Heart left ventricle (tissue), 16 donors: Measurements from ENCODE around the gene SERPINB10. TPM values are rescaled to one million over a fixed set of nuclear protein-coding genes. Genes with fewer than 3 reads are reported as not detected.
A peak's percentile ranks its signal among the peaks of the same experiment; 100 is the strongest.

Experiments used
- ATAC-seq, 4 donors: fragments of 200-7000 bp; cut with Tn5 transposase; one replicate each; pipeline ENCODE4 v1.9.1; 2020 to 2022; ENCODE audit warnings: moderate library complexity in 4 of 4, mild to moderate bottlenecking in 3 of 4, moderate number of reproducible peaks in 1 of 4
- DNase-seq, 5 donors: peaks; one replicate each; pipeline ENCODE4 v3.0.0-alpha.2; 2020
- H3K27ac ChIP-seq, 12 donors: fragments of 200-600 bp; sonication (generic) in 4 of 12; one replicate each; pipeline versions ENCODE4 v1.5.0 to v1.8.0; 2016 to 2022; ENCODE audit warnings: mild to moderate bottlenecking in 2 of 12
- H3K27me3 ChIP-seq, 9 donors: fragments of 200-600 bp; sonication (generic) in 2 of 9; one replicate each; pipeline versions ENCODE4 v1.5.1 to v1.8.0; 2016 to 2022; ENCODE audit warnings: mild to moderate bottlenecking in 3 of 9
- H3K36me3 ChIP-seq, 9 donors: fragments of 200-600 bp; sonication (generic) in 2 of 9; one replicate each; pipeline versions ENCODE4 v1.5.0 to v1.8.0; 2018 to 2022; ENCODE audit warnings: mild to moderate bottlenecking in 2 of 9
- H3K4me1 ChIP-seq, 12 donors: fragments of 200-600 bp; sonication (generic) in 4 of 12; one replicate each; pipeline versions ENCODE4 v1.5.0 to v1.8.0; 2016 to 2022; ENCODE audit warnings: mild to moderate bottlenecking in 3 of 12
- H3K4me3 ChIP-seq, 12 donors: fragments of 200-600 bp; sonication (generic) in 4 of 12; one replicate each; pipeline versions ENCODE4 v1.5.0 to v1.8.0; 2017 to 2022; ENCODE audit warnings: mild to moderate bottlenecking in 9 of 12, moderate library complexity in 4 of 12
- H3K9me3 ChIP-seq, 12 donors: fragments of 200-600 bp; sonication (generic) in 4 of 12; one replicate each; pipeline versions ENCODE4 v1.5.0 to v1.8.0; 2016 to 2022; ENCODE audit warnings: mild to moderate bottlenecking in 1 of 12
- POLR2A ChIP-seq, 2 donors: fragments of 450-650 bp; IDR thresholded peaks; one replicate each; pipeline ENCODE4 v1.6.1; 2017; ENCODE audit warnings: antibody characterized with exemption in 2 of 2, mild to moderate bottlenecking in 2 of 2, moderate library complexity in 2 of 2
- WGBS, 4 donors: extraction: QIAGEN DNeasy Blood & Tissue Kit in 2 of 4; methylation state at CpG; one replicate each; pipeline versions ENCODE4 v1.1.5 to v1.1.7; 2013 to 2018; 5-methylcytosine and 5-hydroxymethylcytosine counted together
- intact Hi-C, 10 donors: fragments of 100-400 bp; cut with DNase I; formaldehyde crosslinking; loops; one replicate each; pipeline versions ENCODE4 v1.11.1 to v1.14.2; 2022
- polyA plus RNA-seq, 2 donors: library from polyadenylated mRNA; stranded (reverse); fragments of 200-250 nt; gene quantifications; one replicate each; pipeline ENCODE4 v1.2.3, GENCODE V29; 2013
- total RNA-seq, 9 donors: library from RNA; depleted of rRNA in 2 of 9; stranded (reverse); fragments of >200 nt in 2 of 9; fragmentation: NEBNext Ultra II Directional in 3 of 9; extraction: Animal tissue kit (Norgen Biotek cat#: 25700) in 3 of 9; gene quantifications; one replicate each; pipeline versions ENCODE4 v1.1.0 to v1.2.4, GENCODE V29; 2016 to 2023
- TF ChIP-seq, protein P1 (sequence below), 12 donors: fragments of 200-600 bp; sonication (generic) in 4 of 12; IDR thresholded peaks; one replicate each; pipeline versions ENCODE4 v1.5.0 to v1.8.0; 2018 to 2022; ENCODE audit warnings: antibody characterized with exemption in 12 of 12, mild to moderate bottlenecking in 5 of 12
- donor health status: ischemic (EF 13 %, LVEDD 7.1; RV severe dilation, severe dysfunction).
- donor health status: healthy with polysubstance abuse.
- donor health status: DM: no; HTN: yes; CAD: no.
- donor health status: DM: no; HTN: no; CAD: no.
- donor health status: ischemic (EF 25% LVEDD 6.9; RV normal size, moderate dysfunction).
- donor health status: ischemic (EF 25% LVEDD 5.7; RV mildly dilated, moderate dysfunction).
- donor health status: healthy.
- donor health status: DM: yes; HTN: yes; CAD: no.
- donor health status: ischemic (EF 35%, LVEDD 5.7; RV mildly dilated, moderate dysfunction).
- donor health status: nonischemic (EF 11% LVEDD 7.7; RV severe dilation, severe dysfunction).
- donor health status: DM: yes; HTN: yes; CAD: no.
- donor health status: PGD.
- donor health status: ischemic (EF 29% LVEDD 5.4; RV normal size, mild dysfunction).
- donor health status: nonischemic (EF 23%, LVEDD 6.1; RV moderate dilation, normal function).

The SERPINB10 gene
- total and polyA plus RNA-seq, 11 donors = 0.20 TPM; not detected in 10

DNA sequence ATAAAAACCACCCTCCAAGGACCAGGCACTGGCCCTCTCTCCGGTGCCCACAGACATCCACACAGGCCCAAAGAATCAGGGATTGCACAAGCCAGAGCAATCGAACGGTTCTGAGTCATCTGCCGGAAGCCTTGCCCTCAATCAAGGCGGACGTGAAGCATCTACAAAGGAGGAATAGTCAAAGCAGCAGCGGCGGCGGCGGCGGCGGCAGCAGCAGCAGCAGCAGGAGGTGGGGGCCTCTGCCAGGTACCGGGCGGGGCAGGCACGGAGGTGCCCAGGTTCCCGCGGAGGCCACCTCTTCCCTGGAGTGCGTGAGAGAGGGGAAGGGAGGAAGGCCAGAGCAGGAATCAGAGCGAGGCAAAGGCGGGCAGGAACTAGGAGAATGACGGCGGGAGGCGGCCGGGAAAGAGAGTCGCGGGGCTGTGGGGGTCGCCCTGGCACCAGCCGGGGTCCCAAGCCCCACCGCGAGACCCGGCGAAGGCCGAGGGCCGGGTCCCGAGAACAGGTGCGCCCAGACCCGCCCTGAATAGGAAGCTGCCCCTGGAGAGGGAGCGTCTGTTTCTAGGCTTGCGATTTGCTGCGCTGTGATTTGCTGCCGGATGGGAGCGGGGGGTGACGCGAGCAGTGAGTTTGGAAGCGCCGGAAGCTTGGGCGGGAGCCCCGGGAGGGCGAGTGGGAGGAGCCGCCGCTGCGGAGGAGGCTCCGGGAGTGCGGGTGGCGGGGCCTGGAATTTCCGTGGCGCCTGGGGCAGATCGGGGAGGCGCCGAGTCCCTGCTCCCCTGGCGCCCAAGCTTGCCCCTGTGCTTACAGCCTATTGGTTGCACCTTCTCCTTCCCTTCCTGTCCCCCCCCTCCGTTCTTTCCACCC, 62.4 kb downstream of the SERPINB10 start, which contains the start of gene SERPINB8:
Gene SERPINB8, plus strand, starts transcription at position 140 of the 867 bp plus-strand sequence. CDS start 8,228 bp downstream, outside the sequence.
- Histone ChIP-seq H3K27ac (peak within 1 kb of the TSS; percentile 58 to 98 (median 93)), H3K27me3 (no peaks in the 10 kb centered on the region), H3K4me3 (peak within 1 kb of the TSS; percentile 53 to 98 (median 84)), H3K4me1 (peaks cover 0 to 31% (median 9%) of the 10 kb centered on the region in 12 donors), H3K9me3 (no peaks in the 10 kb centered on the region), H3K36me3 (no peaks in the 10 kb centered on the region)
- DNase-seq (peak; percentile 94 to 96 (median 95)), ATAC-seq (peak; percentile 96 to 99 (median 98))
- intact Hi-C loops = loop anchor here in 1 of 10 donors (10.0 kb wide), 1 partner anchor 455 kb away; no protein-coding TSS in a partner anchor
- TF ChIP-seq, protein P1, sequence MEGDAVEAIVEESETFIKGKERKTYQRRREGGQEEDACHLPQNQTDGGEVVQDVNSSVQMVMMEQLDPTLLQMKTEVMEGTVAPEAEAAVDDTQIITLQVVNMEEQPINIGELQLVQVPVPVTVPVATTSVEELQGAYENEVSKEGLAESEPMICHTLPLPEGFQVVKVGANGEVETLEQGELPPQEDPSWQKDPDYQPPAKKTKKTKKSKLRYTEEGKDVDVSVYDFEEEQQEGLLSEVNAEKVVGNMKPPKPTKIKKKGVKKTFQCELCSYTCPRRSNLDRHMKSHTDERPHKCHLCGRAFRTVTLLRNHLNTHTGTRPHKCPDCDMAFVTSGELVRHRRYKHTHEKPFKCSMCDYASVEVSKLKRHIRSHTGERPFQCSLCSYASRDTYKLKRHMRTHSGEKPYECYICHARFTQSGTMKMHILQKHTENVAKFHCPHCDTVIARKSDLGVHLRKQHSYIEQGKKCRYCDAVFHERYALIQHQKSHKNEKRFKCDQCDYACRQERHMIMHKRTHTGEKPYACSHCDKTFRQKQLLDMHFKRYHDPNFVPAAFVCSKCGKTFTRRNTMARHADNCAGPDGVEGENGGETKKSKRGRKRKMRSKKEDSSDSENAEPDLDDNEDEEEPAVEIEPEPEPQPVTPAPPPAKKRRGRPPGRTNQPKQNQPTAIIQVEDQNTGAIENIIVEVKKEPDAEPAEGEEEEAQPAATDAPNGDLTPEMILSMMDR (IDR thresholded peaks at IDR 0.05) = no peak
- peak in 1 of 2 donors; percentile 85 for TF ChIP-seq POLR2A (IDR thresholded peaks at IDR 0.05)
- WGBS, 4 donors = 0% methylated on average over 62 of the region's 62 CpGs

GRCh38 chr18:63970809-63971205, 63.0 kb downstream of the SERPINB10 start:
- Histone ChIP-seq H3K27ac (peak overlapping the region; percentile 58 to 98 (median 93)), H3K4me1 (peaks cover 0 to 31% (median 9%) of the 10 kb centered on the region in 12 donors), H3K36me3 (no peaks in the 10 kb centered on the region), H3K27me3 (no peaks in the 10 kb centered on the region), H3K9me3 (no peaks in the 10 kb centered on the region), H3K4me3 (peak overlapping the region; percentile 53 to 98 (median 84))
- DNase-seq (peak; percentile 27 to 69 (median 45)), ATAC-seq (peak; percentile 49 to 65 (median 59))
- TF ChIP-seq, protein P1 (IDR thresholded peaks at IDR 0.05) = no peak
- TF ChIP-seq POLR2A (IDR thresholded peaks at IDR 0.05) = no peak
- 23 to 29% (median 24%) methylated on average over 18 of the region's 18 CpGs for WGBS, 4 donors
- intact Hi-C loops = loop anchor here in 1 of 10 donors (10.0 kb wide), 1 partner anchor 456 kb away; no protein-coding TSS in a partner anchor

DNA sequence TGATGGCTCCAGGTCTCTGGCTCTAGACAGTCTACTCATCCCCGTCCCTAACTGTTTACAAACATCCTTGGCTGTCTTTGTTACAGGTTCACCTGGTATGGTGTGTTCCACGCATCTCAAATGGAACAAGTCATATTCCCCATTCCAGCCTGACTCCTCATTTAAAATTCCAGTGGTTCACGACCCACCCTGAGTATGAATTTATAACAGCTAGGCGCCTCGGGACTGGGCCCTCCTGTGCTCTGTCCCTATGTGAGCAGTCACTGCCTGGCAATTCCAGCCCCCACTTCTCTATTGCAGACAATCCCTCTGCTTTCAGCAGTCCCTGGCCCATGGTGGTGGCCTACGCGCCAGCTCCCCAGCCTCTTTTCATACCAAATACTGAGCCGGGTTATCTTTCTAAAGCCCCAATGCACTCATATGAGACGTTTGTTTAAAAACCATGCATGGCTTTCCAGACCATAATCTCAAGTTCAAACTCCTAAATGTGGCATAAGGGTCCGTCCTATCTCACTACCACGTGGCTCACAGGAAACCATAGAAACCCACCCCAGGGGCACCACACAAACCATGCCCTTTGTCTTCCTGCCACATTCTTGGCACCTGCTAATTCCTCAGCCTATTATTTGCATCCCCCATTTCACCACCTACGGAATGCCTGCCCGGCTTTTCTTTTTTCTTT, 63.7 kb downstream of the SERPINB10 start:
- H3K27ac ChIP-seq = peak overlapping the region in 11 of 12 donors; percentile 90 to 98 (median 94)
- no peaks in the 10 kb centered on the region for H3K9me3 ChIP-seq
- H3K36me3 ChIP-seq = no peaks in the 10 kb centered on the region
- H3K4me3 ChIP-seq = peak overlapping the region in 9 of 12 donors; percentile 77 to 98 (median 85)
- TF ChIP-seq, protein P1 (IDR thresholded peaks at IDR 0.05) = no peak
- no peak for TF ChIP-seq POLR2A (IDR thresholded peaks at IDR 0.05)
- no peaks in the 10 kb centered on the region for H3K27me3 ChIP-seq
- intact Hi-C loops = loop anchor here in 1 of 10 donors (10.0 kb wide), 1 partner anchor 457 kb away; no protein-coding TSS in a partner anchor
- no peak for DNase-seq
- ATAC-seq = no peak
- WGBS, 4 donors = 78 to 87% (median 80%) methylated on average over 13 of the region's 13 CpGs
- peaks cover 0 to 38% (median 9%) of the 10 kb centered on the region in 12 donors for H3K4me1 ChIP-seq
